Stomach (tissue), 9 donors: Measurements from ENCODE around the gene MAPT. TPM values are rescaled to one million over a fixed set of nuclear protein-coding genes. Genes with fewer than 3 reads are reported as not detected.

Experiments used
- DNase-seq, 2 donors: peaks; one replicate each; pipeline versions ENCODE4 v3.0.0 to v3.0.0-alpha.2; 2013 to 2019
- H3K27ac ChIP-seq, 5 donors: fragments of 200-600 bp in 4 of 5; sonication (generic) in 4 of 5; one replicate each; pipeline ENCODE4 v1.5.1; 2013 to 2019; ENCODE audit warnings: mild to moderate bottlenecking in 1 of 5, moderate library complexity in 1 of 5
- H3K27me3 ChIP-seq, 3 donors: fragments of 200-600 bp; sonication (generic); one replicate each; pipeline ENCODE4 v1.5.1; 2017 to 2019; ENCODE audit warnings: mixed run types in 1 of 3
- H3K36me3 ChIP-seq, 4 donors: fragments of 200-600 bp; sonication (generic); 1 replicate in 3 of 4; 2 replicates in 1 of 4; pipeline ENCODE4 v1.5.1; 2016 to 2019
- H3K4me1 ChIP-seq, 4 donors: fragments of 200-600 bp; sonication (generic); one replicate each; pipeline ENCODE4 v1.5.1; 2016 to 2019
- H3K4me3 ChIP-seq, 4 donors: fragments of 200-600 bp; sonication (generic) in 3 of 4; one replicate each; pipeline ENCODE4 v1.5.1; 2016 to 2019; ENCODE audit warnings: mild to moderate bottlenecking in 1 of 4
- H3K9me3 ChIP-seq, 4 donors: fragments of 200-600 bp; sonication (generic); one replicate each; pipeline ENCODE4 v1.5.1; 2016 to 2019
- CTCF ChIP-seq, 7 experiments: fragments of 450-650 bp in 4 of 7; fragments of 200-600 bp in 3 of 7; sonication (generic) in 3 of 7; IDR thresholded peaks; one replicate each; pipeline ENCODE4 v1.5.1; 2016 to 2019; ENCODE audit warnings: antibody characterized with exemption in 7 of 7, control low read depth in 2 of 7, mild to moderate bottlenecking in 1 of 7
- EP300 ChIP-seq: sonication (generic); formaldehyde crosslinking; IDR thresholded peaks from one replicate; pipeline ENCODE4 v1.6.1; 2017; ENCODE audit warnings: antibody characterized with exemption
- POLR2A ChIP-seq, 4 donors: fragments of 450-650 bp; IDR thresholded peaks; one replicate each; pipeline ENCODE4 v1.6.1; 2016; ENCODE audit warnings: antibody characterized with exemption in 4 of 4, control low read depth in 2 of 4, mild to moderate bottlenecking in 1 of 4, moderate library complexity in 1 of 4
- POLR2AphosphoS5 ChIP-seq, 3 donors: sonication (generic); formaldehyde crosslinking; IDR thresholded peaks; one replicate each; pipeline ENCODE4 v1.6.1; 2016; ENCODE audit warnings: antibody characterized with exemption in 3 of 3
- WGBS, 5 donors: extraction: QIAGEN DNeasy Blood & Tissue Kit in 3 of 5; methylation state at CpG; one replicate each; pipeline versions ENCODE4 v1.1.5 to v1.1.7; 2013 to 2018; 5-methylcytosine and 5-hydroxymethylcytosine counted together
- intact Hi-C: fragments of 100-400 bp; cut with DNase I; formaldehyde crosslinking; loops from one replicate; pipeline ENCODE4 v1.15.1; 2023; ENCODE audit warnings: low total_unique reads
- polyA plus RNA-seq, 3 donors: library from polyadenylated mRNA; stranded (reverse); fragments of 200-250 nt; gene quantifications; one replicate each; pipeline ENCODE4 v1.2.3, GENCODE V29; 2013
- total RNA-seq, 5 donors: library from RNA; depleted of rRNA; stranded (reverse); fragments of >200 nt; gene quantifications; one replicate each; pipeline versions ENCODE4 v1.1.0 to v1.2.3, GENCODE V29; 2014 to 2016
- donor health status: healthy with polysubstance abuse.
- donor health status: Bipolar disorder and iron deficiency.
- donor health status: healthy.

The MAPT gene
- total and polyA plus RNA-seq, 8 donors, result 0.44 to 4.1 (median 1.7) TPM; not detected in 1

DNA sequence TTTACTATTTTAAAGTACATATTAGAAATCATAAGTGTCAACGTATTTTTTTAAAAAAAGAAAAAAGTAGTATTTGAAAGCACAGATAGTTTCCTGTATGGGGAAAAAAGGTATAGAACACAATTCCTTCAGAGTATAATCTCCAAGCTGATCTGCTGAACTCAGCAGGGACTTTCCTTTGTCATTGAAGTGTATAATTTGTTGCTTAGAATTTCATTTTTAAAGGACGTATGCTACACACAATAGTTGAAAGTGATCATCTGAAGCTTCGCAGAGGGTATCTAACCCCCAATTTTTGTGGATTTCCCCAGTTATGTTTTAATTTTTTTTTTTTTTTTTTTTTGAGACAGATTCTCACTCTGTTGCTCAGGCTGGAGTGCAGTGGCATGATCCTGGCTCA, 20.2 kb upstream of the MAPT start:
- TF ChIP-seq POLR2AphosphoS5 (IDR thresholded peaks at IDR 0.05) (no peak), EP300 (no peak), POLR2A (IDR thresholded peaks at IDR 0.05) (no peak), CTCF (IDR thresholded peaks at IDR 0.05) (no peak)
- H3K9me3 ChIP-seq, result peaks cover 0 to 6% (median 2%) of the 10 kb centered on the region in 4 donors
- H3K36me3 ChIP-seq, result no peaks in the 10 kb centered on the region
- H3K27ac ChIP-seq, result no peak overlapping the region
- no peak for DNase-seq
- no peak overlapping the region for H3K4me3 ChIP-seq
- intact Hi-C loops, result no loop called here
- no peaks in the 10 kb centered on the region for H3K4me1 ChIP-seq
- 48 to 67% (median 59%) methylated on average over 3 of the region's 3 CpGs for WGBS, 5 donors
- H3K27me3 ChIP-seq, result peaks cover 0 to 35% (median 6%) of the 10 kb centered on the region in 3 donors

DNA sequence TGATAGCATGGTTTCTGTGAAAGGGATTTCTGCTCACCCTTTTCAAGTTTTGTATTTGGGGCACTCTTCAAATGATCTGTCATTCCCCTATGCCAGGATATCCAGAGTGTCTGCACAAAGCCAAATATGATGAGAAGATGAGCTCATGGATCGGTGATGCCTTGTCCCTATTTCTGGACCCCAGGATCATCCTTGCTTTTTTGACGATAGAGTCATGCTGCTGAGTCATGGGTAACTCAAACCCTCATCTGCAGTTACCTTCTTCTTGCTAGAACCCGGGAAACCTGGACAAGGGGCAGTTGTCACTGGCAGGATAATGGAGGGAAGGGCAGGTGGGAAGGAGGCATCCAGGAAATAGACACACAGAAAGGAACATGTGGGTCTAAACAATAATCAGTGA, 17.8 kb upstream of the MAPT start:
- no peaks in the 10 kb centered on the region for H3K36me3 ChIP-seq
- 79 to 90% (median 80%) methylated on average over 3 of the region's 3 CpGs for WGBS, 5 donors
- TF ChIP-seq CTCF (IDR thresholded peaks at IDR 0.05) (no peak), POLR2A (IDR thresholded peaks at IDR 0.05) (no peak), EP300 (no peak), POLR2AphosphoS5 (IDR thresholded peaks at IDR 0.05) (no peak)
- peaks cover 0 to 44% (median 7%) of the 10 kb centered on the region in 3 donors for H3K27me3 ChIP-seq
- no peak for DNase-seq
- H3K27ac ChIP-seq, result no peak overlapping the region
- intact Hi-C loops, result no loop called here
- H3K9me3 ChIP-seq, result peaks cover 0 to 6% (median 2%) of the 10 kb centered on the region in 4 donors
- no peaks in the 10 kb centered on the region for H3K4me1 ChIP-seq
- no peak overlapping the region for H3K4me3 ChIP-seq

GRCh38 chr17:45877467-45877866, 16.9 kb upstream of the MAPT start:
- Histone ChIP-seq H3K4me1 (no peaks in the 10 kb centered on the region), H3K9me3 (peaks cover 0 to 6% (median 2%) of the 10 kb centered on the region in 4 donors), H3K4me3 (no peak overlapping the region), H3K27me3 (peaks cover 0 to 43% (median 10%) of the 10 kb centered on the region in 3 donors), H3K36me3 (no peaks in the 10 kb centered on the region), H3K27ac (no peak overlapping the region)
- no peak for DNase-seq
- intact Hi-C loops, result no loop called here
- 52 to 63% (median 58%) methylated on average over 1 of the region's 1 CpG for WGBS, 5 donors
- TF ChIP-seq CTCF (IDR thresholded peaks at IDR 0.05), result no peak
- TF ChIP-seq POLR2A (IDR thresholded peaks at IDR 0.05), result no peak
- no peak for TF ChIP-seq POLR2AphosphoS5 (IDR thresholded peaks at IDR 0.05)
- no peak for TF ChIP-seq EP300

- Histone ChIP-seq H3K9me3 (peaks cover 0 to 11% (median 4%) of the 10 kb centered on the region in 4 donors), H3K36me3 (no peaks in the 10 kb centered on the region), H3K4me1 (no peaks in the 10 kb centered on the region), H3K4me3 (no peak overlapping the region), H3K27ac (no peak overlapping the region), H3K27me3 (peaks cover 0 to 25% (median 4%) of the 10 kb centered on the region in 3 donors)
- DNase-seq, result no peak
- intact Hi-C loops, result no loop called here
- WGBS, 5 donors, result 85 to 96% (median 92%) methylated on average over 2 of the region's 2 CpGs
- TF ChIP-seq POLR2A (IDR thresholded peaks at IDR 0.05) (no peak), CTCF (IDR thresholded peaks at IDR 0.05) (no peak), POLR2AphosphoS5 (IDR thresholded peaks at IDR 0.05) (no peak), EP300 (no peak)
Measured at GRCh38 chr17:45883063-45883462, 11.3 kb upstream of the MAPT start.
